ENCODE results near the gene ACTG2. TPM values are rescaled to one million over a fixed set of nuclear protein-coding genes. Genes with fewer than 3 reads are reported as not detected.
"Not testable (repeated sequence)": the region's sequence is repeated elsewhere in the genome, so short reads cannot be mapped to it uniquely, and the experiment has no call there.

ACTG2 gene
- total and polyA plus RNA-seq, 10 donors: 0.60 to 17.6 (median 4.3) TPM

DNA sequence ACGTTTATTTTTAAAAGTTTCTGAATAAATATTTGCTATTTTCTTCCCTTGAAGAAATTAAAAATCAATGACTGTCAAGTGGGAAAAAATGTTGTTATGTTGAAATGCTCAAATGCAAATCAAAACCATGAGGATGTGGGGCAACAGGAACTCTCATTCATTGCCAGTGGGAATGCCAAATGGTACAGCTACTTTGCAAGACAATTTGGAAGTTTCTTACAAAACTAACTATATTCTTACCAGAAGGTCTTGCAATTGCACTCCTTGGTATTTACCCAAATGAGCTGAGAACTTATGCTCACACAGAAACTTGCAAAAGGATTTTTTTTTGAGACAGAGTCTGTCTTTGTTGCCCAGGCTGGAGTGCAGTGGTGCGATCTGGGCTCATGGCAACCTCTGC is 7.4 kb upstream of the ACTG2 start:
- Histone ChIP-seq H3K4me3 (no peak overlapping the region), H3K27me3 (replicated peaks in 1 of 7) (peaks cover 0 to 7% (median 0%) of the 10 kb centered on the region in 7 donors), H3K36me3 (no peaks in the 10 kb centered on the region), H3K4me1 (no peaks in the 10 kb centered on the region), H3K27ac (no peak overlapping the region), H3K9me3 (no peaks in the 10 kb centered on the region)
- no peak for DNase-seq
- TF ChIP-seq POLR2AphosphoS5 (IDR thresholded peaks at IDR 0.05): no peak
- TF ChIP-seq, protein P1, sequence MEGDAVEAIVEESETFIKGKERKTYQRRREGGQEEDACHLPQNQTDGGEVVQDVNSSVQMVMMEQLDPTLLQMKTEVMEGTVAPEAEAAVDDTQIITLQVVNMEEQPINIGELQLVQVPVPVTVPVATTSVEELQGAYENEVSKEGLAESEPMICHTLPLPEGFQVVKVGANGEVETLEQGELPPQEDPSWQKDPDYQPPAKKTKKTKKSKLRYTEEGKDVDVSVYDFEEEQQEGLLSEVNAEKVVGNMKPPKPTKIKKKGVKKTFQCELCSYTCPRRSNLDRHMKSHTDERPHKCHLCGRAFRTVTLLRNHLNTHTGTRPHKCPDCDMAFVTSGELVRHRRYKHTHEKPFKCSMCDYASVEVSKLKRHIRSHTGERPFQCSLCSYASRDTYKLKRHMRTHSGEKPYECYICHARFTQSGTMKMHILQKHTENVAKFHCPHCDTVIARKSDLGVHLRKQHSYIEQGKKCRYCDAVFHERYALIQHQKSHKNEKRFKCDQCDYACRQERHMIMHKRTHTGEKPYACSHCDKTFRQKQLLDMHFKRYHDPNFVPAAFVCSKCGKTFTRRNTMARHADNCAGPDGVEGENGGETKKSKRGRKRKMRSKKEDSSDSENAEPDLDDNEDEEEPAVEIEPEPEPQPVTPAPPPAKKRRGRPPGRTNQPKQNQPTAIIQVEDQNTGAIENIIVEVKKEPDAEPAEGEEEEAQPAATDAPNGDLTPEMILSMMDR (IDR thresholded peaks at IDR 0.05 in 8 of 11, conservative IDR thresholded peaks at IDR 0.05 in 3 of 11): no peak
- TF ChIP-seq POLR2A (IDR thresholded peaks at IDR 0.05): no peak
- intact Hi-C loops (cut with DNase I; ENCODE audit: low total_unique reads): no loop called here
- WGBS, 5 donors: 55 to 73% (median 68%) methylated on average over 2 of the region's 2 CpGs

DNA sequence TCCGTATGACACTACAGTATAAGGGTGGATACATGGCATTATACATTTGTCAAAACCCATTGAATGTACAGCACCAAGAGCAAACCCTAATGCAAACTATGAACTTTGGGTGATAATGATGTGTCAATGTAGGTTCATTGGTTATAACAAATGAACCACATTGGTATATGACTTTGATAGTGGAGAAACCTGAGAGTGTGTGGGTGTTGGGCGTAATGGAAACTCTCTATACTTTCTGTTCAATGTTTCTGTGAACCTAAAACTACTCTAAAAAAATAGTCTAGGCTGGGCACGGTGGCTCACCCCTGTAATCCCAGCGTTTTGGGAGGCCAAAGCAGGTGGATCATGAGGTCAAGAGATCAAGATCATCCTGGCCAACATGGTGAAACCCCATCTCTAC is 6.5 kb upstream of the ACTG2 start:
- Histone ChIP-seq H3K36me3 (no peaks in the 10 kb centered on the region), H3K27me3 (replicated peaks in 1 of 7) (peaks cover 0 to 7% (median 0%) of the 10 kb centered on the region in 7 donors), H3K27ac (no peak overlapping the region), H3K9me3 (no peaks in the 10 kb centered on the region), H3K4me3 (no peak overlapping the region), H3K4me1 (no peaks in the 10 kb centered on the region)
- WGBS, 5 donors: 68 to 77% (median 74%) methylated on average over 4 of the region's 4 CpGs
- TF ChIP-seq POLR2AphosphoS5 (IDR thresholded peaks at IDR 0.05): no peak
- TF ChIP-seq, protein P1 (IDR thresholded peaks at IDR 0.05 in 8 of 11, conservative IDR thresholded peaks at IDR 0.05 in 3 of 11): no peak
- TF ChIP-seq POLR2A (IDR thresholded peaks at IDR 0.05): no peak
- DNase-seq: no peak
- intact Hi-C loops (cut with DNase I; ENCODE audit: low total_unique reads): no loop called here

DNA sequence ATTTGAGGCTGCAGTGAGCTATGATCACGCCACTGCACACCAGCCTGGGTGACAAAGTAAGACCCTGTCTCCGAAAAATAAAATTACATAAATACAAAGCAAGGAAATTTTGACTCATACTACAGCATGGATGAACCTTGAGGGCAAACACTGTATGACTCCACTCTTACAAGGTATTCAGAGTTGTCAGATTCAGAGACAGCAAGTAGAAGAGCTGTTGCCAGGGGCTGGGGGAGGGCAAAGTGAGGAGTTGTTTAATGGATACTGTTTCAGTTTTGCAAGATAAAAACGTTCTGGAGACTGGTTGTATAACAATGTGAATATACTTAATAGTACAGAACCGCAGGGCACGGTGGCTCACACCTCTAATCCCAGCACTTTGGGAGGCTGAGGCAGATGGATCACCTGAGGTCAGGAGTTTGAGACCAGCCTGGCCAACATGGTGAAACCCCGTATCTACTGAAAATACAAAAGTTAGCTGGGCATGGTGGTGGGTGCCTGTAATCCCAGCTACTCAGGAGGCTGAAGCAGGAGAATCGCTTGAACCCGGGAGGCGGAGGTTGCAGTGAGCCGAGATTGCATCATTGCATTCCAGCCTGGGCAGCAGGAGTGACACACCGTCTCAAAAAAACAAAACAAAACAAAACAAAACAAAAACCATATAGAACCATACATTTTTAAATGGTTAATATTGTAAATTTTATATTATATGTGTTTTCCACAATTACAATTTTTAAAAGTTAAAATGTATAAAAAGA is 5.0 kb upstream of the ACTG2 start:
- WGBS, 5 donors: 84 to 86% (median 86%) methylated on average over 11 of the region's 11 CpGs
- H3K27ac ChIP-seq; H3K36me3 ChIP-seq; intact Hi-C loops (cut with DNase I; ENCODE audit: low total_unique reads); H3K9me3 ChIP-seq; H3K4me3 ChIP-seq; H3K27me3 ChIP-seq (replicated peaks in 1 of 7); H3K4me1 ChIP-seq; DNase-seq: not testable (repeated sequence)

DNA sequence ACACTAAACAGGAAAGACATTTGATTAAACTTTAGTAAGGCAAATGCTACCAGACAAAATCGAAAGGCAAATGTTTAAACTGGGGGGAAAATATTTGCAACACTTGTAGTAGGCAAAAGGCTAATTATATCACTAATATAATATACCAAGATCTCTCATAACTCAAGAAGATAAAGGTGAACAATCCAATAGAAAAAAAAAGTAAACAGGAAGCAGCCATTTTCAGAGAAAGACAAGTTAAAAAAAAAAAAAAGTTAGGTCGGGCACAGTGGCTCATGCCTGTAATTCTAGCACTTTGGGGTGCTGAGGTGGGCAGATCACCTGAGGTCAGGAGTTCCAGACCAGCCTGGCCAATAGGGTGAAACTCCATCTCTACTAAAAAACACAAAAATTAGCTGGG is 4.4 kb upstream of the ACTG2 start:
- TF ChIP-seq POLR2A (IDR thresholded peaks at IDR 0.05) (no peak), POLR2AphosphoS5 (IDR thresholded peaks at IDR 0.05) (no peak)
- TF ChIP-seq, protein P1 (IDR thresholded peaks at IDR 0.05 in 8 of 11, conservative IDR thresholded peaks at IDR 0.05 in 3 of 11): no peak
- intact Hi-C loops (cut with DNase I; ENCODE audit: low total_unique reads): no loop called here
- no peaks in the 10 kb centered on the region for H3K4me1 ChIP-seq
- no peaks in the 10 kb centered on the region for H3K36me3 ChIP-seq
- H3K27ac ChIP-seq: no peak overlapping the region
- WGBS, 5 donors: 59 to 76% (median 68%) methylated on average over 2 of the region's 2 CpGs
- H3K27me3 ChIP-seq (replicated peaks in 1 of 7): no peaks in the 10 kb centered on the region
- no peak for DNase-seq
- no peaks in the 10 kb centered on the region for H3K9me3 ChIP-seq
- no peak overlapping the region for H3K4me3 ChIP-seq

All from spleen (tissue), 11 donors.